Spleen (tissue), 11 donors: ENCODE data around the gene ZRANB2. TPM values are rescaled to one million over a fixed set of nuclear protein-coding genes. Genes with fewer than 3 reads are reported as not detected.

Experiments
- DNase-seq: peaks from one replicate; pipeline ENCODE4 v3.0.0-alpha.2; 2020
- H3K27ac ChIP-seq, 8 donors: fragments of 200-600 bp; sonication (generic) in 7 of 8; 1 replicate in 4 of 8; 2 replicates in 4 of 8; pipeline versions ENCODE4 v1.5.0 to v1.8.0; 2016 to 2021; ENCODE audit warnings: inconsistent platforms in 4 of 8, mild to moderate bottlenecking in 4 of 8, moderate library complexity in 1 of 8
- H3K27me3 ChIP-seq, 7 donors: fragments of 200-600 bp; sonication (generic) in 6 of 7; replicated peaks in 1 of 7; 1 replicate in 4 of 7; 2 replicates in 3 of 7; pipeline versions ENCODE4 v1.5.0 to v1.8.0; 2016 to 2021; ENCODE audit warnings: inconsistent platforms in 3 of 7, mild to moderate bottlenecking in 1 of 7
- H3K36me3 ChIP-seq, 6 donors: fragments of 200-600 bp; sonication (generic) in 5 of 6; 1 replicate in 4 of 6; 2 replicates in 2 of 6; pipeline versions ENCODE4 v1.5.0 to v1.8.0; 2016 to 2021; ENCODE audit warnings: inconsistent platforms in 2 of 6
- H3K4me1 ChIP-seq, 6 donors: fragments of 200-600 bp; sonication (generic) in 5 of 6; 1 replicate in 3 of 6; 2 replicates in 3 of 6; pipeline versions ENCODE4 v1.5.0 to v1.8.0; 2016 to 2021; ENCODE audit warnings: inconsistent platforms in 3 of 6
- H3K4me3 ChIP-seq, 8 donors: fragments of 200-600 bp; sonication (generic) in 7 of 8; 1 replicate in 4 of 8; 2 replicates in 4 of 8; pipeline versions ENCODE4 v1.5.0 to v1.8.0; 2016 to 2021; ENCODE audit warnings: inconsistent platforms in 4 of 8, mild to moderate bottlenecking in 4 of 8, moderate library complexity in 2 of 8
- H3K9me3 ChIP-seq, 8 donors: fragments of 200-600 bp; sonication (generic) in 7 of 8; 1 replicate in 4 of 8; 2 replicates in 4 of 8; pipeline versions ENCODE4 v1.5.0 to v1.8.0; 2016 to 2021; ENCODE audit warnings: inconsistent platforms in 4 of 8
- POLR2A ChIP-seq, 3 donors: fragments of 450-650 bp; IDR thresholded peaks; one replicate each; pipeline ENCODE4 v1.5.1; 2017; ENCODE audit warnings: antibody characterized with exemption in 3 of 3, mild to moderate bottlenecking in 1 of 3
- POLR2AphosphoS5 ChIP-seq, 3 donors: sonication (generic); formaldehyde crosslinking; IDR thresholded peaks; one replicate each; pipeline ENCODE4 v1.5.1; 2017; ENCODE audit warnings: antibody characterized with exemption in 3 of 3
- WGBS, 5 donors: extraction: QIAGEN DNeasy Blood & Tissue Kit in 3 of 5; methylation state at CpG; one replicate each; pipeline versions ENCODE4 v1.1.5 to v1.1.7; 2013 to 2018; 5-methylcytosine and 5-hydroxymethylcytosine counted together
- intact Hi-C: fragments of 100-400 bp; cut with DNase I; formaldehyde crosslinking; loops from one replicate; pipeline ENCODE4 v1.15.0; 2023; ENCODE audit warnings: low total_unique reads
- polyA plus RNA-seq, 3 donors: library from polyadenylated mRNA; stranded (reverse); fragments of 200-250 nt; gene quantifications; one replicate each; pipeline ENCODE4 v1.2.1, GENCODE V29; 2013
- total RNA-seq, 7 donors: library from RNA; depleted of rRNA in 3 of 7; stranded (reverse); fragments of >200 nt in 3 of 7; fragmentation: NEBNext Ultra II Directional in 4 of 7; extraction: Animal tissue kit (Norgen Biotek cat#: 25700) in 4 of 7; gene quantifications; one replicate each; pipeline versions ENCODE4 v1.1.0 to v1.2.1, GENCODE V29; 2016 to 2021
- TF ChIP-seq, protein P1 (sequence below), 11 experiments: fragments of 200-600 bp in 7 of 11; fragments of 450-650 bp in 4 of 11; sonication (generic) in 4 of 11; IDR thresholded peaks in 8 of 11; conservative IDR thresholded peaks in 3 of 11; 1 replicate in 7 of 11; 2 replicates in 4 of 11; pipeline versions ENCODE4 v1.4.0 to v1.8.0; 2016 to 2021; ENCODE audit warnings: antibody characterized with exemption in 11 of 11, inconsistent platforms in 4 of 11, mild to moderate bottlenecking in 1 of 11
- donor health status: healthy with polysubstance abuse.
- donor health status: DM: no; HTN: no; CAD: no; lungs with moderate emphysema.
- donor health status: DM: no; HTN: no; CAD: no.
- donor health status: Bipolar disorder and iron deficiency.
- donor health status: healthy.
- donor health status: DM: no; HTN: no; CAD: no.
- donor health status: DM: yes; HTN: yes; CAD: no.

The ZRANB2 gene
- total and polyA plus RNA-seq, 10 donors: 52.6 to 109 (median 82.3) TPM

DNA sequence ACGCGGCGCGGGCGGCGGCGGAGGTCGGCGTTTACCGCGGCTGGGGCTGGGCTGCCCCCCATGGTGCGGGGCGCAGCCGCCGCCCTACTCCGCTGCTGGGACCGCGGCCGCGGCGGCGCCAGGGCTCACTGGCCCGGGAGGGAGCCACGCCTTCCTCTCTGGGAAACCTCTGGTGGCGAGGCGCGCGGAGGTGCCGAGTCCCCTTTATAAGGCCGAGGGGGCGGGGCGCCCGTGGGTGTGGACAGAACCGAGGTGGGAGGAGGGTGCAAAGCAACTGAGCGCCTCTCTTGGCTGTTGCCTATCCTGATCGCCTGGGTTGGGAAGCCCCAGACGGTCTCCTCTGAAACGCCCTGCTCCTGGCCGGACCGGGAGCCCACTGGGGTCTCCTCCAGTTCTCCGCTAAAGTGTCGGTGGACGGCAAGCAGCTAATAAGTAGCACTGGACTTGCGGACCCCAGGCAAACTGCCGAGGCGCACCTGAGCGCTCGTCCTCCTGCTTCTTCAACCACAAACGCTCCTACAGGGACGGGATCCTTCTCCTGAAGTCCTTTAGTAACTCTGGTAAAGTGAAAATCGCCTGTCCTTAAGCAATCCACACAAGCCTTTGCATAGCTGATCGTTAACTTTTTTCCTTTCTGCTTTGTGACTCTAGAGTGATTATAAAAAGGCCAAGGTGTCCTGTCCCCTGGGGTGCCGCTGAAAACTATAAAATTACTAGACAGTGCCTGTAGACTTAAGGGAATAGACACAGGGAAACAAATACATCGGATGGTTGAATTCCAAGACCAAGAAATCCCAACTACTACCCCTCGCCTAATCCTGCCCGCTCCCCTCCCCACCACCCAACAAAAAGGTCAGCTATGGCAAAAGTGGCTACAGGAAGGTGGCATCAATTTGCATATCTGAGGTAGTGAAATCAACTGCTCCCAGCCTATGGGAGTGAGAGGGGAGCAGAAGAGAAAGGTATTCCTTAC lies 32.9 kb downstream of the ZRANB2 start, which contains the start of gene PTGER3:
TSS of gene PTGER3 (minus strand) at position 182 of the 973 bp plus-strand sequence. CDS start 239 bp downstream, outside the sequence.
- Histone ChIP-seq H3K4me1 (peaks cover 0 to 23% (median 19%) of the 10 kb centered on the region in 6 donors), H3K27me3 (peaks cover 3 to 69% (median 39%) of the 10 kb centered on the region in 7 donors), H3K9me3 (no peaks in the 10 kb centered on the region), H3K27ac (no peak within 1 kb of the TSS), H3K36me3 (no peaks in the 10 kb centered on the region), H3K4me3 (peak within 1 kb of the TSS; percentile 33 to 75 (median 46))
- DNase-seq: peak; percentile 81
- TF ChIP-seq, protein P1, sequence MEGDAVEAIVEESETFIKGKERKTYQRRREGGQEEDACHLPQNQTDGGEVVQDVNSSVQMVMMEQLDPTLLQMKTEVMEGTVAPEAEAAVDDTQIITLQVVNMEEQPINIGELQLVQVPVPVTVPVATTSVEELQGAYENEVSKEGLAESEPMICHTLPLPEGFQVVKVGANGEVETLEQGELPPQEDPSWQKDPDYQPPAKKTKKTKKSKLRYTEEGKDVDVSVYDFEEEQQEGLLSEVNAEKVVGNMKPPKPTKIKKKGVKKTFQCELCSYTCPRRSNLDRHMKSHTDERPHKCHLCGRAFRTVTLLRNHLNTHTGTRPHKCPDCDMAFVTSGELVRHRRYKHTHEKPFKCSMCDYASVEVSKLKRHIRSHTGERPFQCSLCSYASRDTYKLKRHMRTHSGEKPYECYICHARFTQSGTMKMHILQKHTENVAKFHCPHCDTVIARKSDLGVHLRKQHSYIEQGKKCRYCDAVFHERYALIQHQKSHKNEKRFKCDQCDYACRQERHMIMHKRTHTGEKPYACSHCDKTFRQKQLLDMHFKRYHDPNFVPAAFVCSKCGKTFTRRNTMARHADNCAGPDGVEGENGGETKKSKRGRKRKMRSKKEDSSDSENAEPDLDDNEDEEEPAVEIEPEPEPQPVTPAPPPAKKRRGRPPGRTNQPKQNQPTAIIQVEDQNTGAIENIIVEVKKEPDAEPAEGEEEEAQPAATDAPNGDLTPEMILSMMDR (IDR thresholded peaks at IDR 0.05 in 8 of 11, conservative IDR thresholded peaks at IDR 0.05 in 3 of 11): no peak
- no peak for TF ChIP-seq POLR2A (IDR thresholded peaks at IDR 0.05)
- TF ChIP-seq POLR2AphosphoS5 (IDR thresholded peaks at IDR 0.05): peak in 1 of 3 donors; percentile 29
- intact Hi-C loops: loop anchor here (5.0 kb wide), 1 partner anchor 361 kb away; no protein-coding TSS in a partner anchor
- 6 to 10% (median 8%) methylated on average over 39 to 56 of the region's 56 CpGs for WGBS, 5 donors

DNA sequence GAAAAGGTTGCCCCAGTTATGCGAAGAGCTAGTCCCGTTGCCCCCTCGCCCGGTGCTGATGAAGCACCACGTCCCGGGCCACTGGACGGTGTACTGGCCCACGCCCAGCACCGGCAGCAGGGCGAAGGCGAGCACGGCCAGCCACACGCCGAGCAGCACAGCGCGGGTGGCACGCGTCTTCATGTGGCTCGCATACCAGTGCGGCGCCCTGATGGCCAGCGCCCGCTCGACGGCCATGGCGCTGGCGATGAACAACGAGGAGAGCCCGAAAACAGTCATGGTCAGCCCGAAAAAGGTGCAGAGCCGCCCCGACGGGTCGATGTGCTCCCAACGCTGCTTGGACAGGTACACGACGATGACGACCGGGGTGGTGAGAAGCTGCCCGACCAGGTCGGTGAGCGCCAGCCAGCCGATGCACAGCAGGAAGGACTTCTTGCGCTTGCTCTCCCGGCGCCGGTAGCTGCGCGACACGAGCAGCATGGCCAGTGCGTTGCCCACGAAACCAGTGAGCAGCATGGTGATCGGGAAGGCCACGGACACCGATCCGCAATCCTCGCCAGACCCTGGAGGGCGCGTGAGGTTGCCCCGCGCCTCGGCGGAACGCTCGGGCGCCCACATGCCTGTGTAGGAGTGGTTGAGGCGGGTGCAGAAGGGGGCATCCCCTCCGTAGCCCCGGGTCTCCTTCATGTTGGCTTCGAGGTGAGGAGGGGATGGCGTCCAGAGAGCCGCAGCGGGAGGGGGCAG lies 33.8 kb downstream of the ZRANB2 start:
- Histone ChIP-seq H3K4me3 (peak overlapping the region; percentile 33 to 75 (median 46)), H3K36me3 (no peaks in the 10 kb centered on the region), H3K9me3 (no peaks in the 10 kb centered on the region), H3K4me1 (peaks cover 0 to 23% (median 19%) of the 10 kb centered on the region in 6 donors), H3K27me3 (peaks cover 3 to 69% (median 39%) of the 10 kb centered on the region in 7 donors), H3K27ac (no peak overlapping the region)
- TF ChIP-seq POLR2A (IDR thresholded peaks at IDR 0.05): no peak
- TF ChIP-seq, protein P1 (IDR thresholded peaks at IDR 0.05 in 8 of 11, conservative IDR thresholded peaks at IDR 0.05 in 3 of 11): peak in 1 of 11 experiments; percentile 9
- intact Hi-C loops: loop anchor here (5.0 kb wide), 1 partner anchor 360 kb away; no protein-coding TSS in a partner anchor
- DNase-seq: peak; percentile 79
- 4 to 11% (median 6%) methylated on average over 18 to 73 of the region's 73 CpGs for WGBS, 5 donors

DNA sequence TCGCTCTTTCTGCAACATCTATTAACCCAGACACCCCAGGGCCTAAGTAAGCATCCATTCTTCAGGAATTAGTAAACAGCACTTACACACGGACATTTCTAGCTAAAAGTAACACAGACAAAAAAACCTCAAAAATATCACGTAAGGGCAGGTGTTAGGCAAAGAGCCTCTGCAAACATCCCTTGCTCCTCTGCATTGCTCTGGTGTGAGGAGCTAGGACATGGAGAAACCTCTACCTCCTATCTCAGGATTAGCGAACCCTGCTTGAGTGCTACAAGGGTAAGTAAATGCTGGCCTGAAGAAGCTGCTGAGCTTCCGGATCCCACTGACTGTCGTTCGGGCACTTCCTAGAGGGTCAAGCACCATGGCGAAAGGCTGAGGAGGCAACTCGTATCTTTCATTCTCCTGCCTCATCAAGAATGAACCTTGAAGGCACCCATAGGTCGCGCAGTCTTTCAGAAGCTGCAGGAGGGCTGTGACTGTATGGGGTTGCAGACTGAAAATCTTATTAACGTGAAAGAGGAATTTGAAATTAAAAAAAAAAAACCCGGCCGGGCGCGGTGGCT lies 35.3 kb downstream of the ZRANB2 start:
- Histone ChIP-seq H3K27ac (no peak overlapping the region), H3K4me1 (peaks cover 0 to 23% (median 19%) of the 10 kb centered on the region in 6 donors), H3K36me3 (no peaks in the 10 kb centered on the region), H3K9me3 (no peaks in the 10 kb centered on the region), H3K4me3 (no peak overlapping the region), H3K27me3 (peaks cover 3 to 65% (median 39%) of the 10 kb centered on the region in 7 donors)
- 84 to 91% (median 86%) methylated on average over 15 to 16 of the region's 16 CpGs for WGBS, 5 donors
- intact Hi-C loops: loop anchor here (5.0 kb wide), 1 partner anchor 358 kb away; no protein-coding TSS in a partner anchor
- no peak for DNase-seq
- no peak for TF ChIP-seq POLR2A (IDR thresholded peaks at IDR 0.05)
- TF ChIP-seq POLR2AphosphoS5 (IDR thresholded peaks at IDR 0.05): no peak
- TF ChIP-seq, protein P1 (IDR thresholded peaks at IDR 0.05 in 8 of 11, conservative IDR thresholded peaks at IDR 0.05 in 3 of 11): no peak
